ENCODE data around the gene EXOC3L2.
"Not testable (repeated sequence)": the region's sequence is repeated elsewhere in the genome, so short reads cannot be mapped to it uniquely, and the experiment has no call there.

The EXOC3L2 gene

GRCh38 chr19:45255611-45256157, 10.5 kb upstream of the EXOC3L2 start:
- DNase-seq, result no peak

DNA sequence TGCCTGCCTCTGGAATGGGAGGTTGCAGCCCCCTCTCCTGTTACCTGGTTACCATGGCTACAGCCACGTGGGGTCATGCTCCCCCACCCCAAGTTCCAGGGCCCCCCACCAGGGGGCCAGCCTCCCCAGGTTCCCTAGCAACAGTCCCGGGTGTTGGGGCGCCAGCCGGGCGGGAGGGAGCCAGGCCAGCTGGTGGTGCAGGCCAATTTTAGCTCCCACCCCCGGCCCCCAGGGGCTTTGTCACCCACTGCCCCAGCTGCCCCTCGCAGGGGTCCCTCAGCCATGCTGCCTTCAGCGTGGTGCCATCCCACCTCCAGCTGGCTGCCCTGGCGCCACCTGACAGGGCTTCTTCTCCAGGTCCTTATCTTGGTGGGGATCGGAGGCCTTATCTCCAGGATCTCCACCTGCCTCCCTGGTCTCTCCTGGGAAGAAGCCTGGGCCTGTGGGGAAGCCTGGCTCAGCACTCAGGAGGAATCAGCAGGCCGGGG, 8.9 kb upstream of the EXOC3L2 start:
- no peak for DNase-seq

- no peak for DNase-seq
These were observed 8.3 kb upstream of the EXOC3L2 start for GRCh38 chr19:45253396-45254027.

- DNase-seq, result peak in 3 of 14 donors; percentile 6 to 11 (median 6)
These were observed 6.5 kb upstream of the EXOC3L2 start for GRCh38 chr19:45251452-45252354.

- peak in 11 of 14 donors; percentile 5 to 65 (median 16) for DNase-seq
These were observed 5.7 kb upstream of the EXOC3L2 start, which contains the start of gene MARK4 for GRCh38 chr19:45250832-45251451. TSS of gene MARK4 (plus strand) at chr19:45251271. CDS start at chr19:45251589, 318 bp downstream.

DNA sequence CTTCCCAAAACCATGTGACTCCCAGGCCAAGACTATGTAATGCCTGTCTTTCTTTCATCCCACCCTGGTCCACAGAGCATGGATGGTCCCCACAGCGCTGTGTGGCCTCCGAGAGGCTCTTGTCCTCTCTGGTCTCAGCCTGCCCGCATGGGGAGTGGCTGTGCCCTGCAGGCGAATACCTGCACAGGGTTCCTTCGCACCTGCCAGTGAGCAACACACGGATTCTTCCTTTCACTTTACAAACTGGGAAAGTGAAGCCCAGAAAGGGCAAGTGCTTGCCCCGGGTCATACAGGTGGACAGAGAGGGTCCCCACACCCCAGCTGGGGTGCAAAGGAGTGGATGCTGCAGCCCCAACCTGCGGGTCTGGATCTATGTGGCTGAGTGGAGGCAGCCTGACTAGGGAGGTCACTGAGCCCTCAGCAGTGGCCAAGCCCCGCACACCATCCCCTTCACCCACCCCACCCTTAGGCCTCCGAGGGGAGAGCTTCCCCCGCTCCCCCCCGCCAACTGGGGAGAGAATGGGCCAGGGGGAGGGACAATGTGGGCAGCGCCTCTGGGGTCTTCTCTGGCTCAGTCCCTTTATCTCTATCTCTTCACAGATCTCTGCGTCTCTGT, 5.1 kb upstream of the EXOC3L2 start:
- no peak for DNase-seq

GRCh38 chr19:45249261-45250033, 4.2 kb upstream of the EXOC3L2 start:
- DNase-seq, result no peak

DNA sequence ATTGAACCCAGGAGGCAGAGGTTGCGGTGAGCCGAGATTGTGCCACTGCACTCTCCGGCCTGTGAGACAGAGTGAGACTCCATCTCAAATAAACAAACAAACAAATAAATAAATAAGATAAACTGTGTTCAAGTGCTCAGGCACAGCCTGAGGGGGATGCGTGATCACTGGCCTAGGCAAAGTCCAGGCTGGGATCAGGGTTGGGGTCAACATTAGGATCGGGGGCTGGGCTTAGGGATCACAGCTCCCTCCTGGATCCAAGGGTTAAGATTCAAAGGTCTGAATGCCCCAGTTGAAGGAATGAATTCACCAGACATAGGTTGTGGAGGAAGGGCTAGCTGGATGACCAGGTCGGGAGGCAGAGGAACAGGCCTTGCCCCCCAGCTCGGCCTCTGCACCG, 1.9 kb upstream of the EXOC3L2 start:
- DNase-seq, result no peak

DNA sequence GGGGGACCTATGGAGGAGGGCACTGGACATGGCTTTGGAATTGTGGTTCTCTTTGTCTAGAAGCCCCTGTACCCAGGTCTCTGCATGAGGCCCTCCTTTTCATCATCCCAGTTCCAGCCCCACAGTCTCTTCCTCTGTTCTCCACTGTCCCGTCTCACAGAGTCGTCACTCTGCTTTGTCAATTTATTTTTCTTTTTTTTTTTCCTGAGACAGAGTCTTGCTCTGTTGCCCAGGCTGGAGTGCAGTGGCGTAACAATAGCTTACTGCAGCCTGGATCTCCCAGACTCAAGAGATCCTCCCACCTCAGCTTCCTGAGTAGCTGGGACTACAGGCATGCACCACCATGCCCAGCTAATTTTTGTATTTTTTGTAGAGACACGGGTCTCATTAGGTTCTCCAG, 619 bp upstream of the EXOC3L2 start:
- no peak for DNase-seq

- DNase-seq, result no peak
These were observed 943 bp downstream of the EXOC3L2 start for GRCh38 chr19:45244133-45244794.

DNA sequence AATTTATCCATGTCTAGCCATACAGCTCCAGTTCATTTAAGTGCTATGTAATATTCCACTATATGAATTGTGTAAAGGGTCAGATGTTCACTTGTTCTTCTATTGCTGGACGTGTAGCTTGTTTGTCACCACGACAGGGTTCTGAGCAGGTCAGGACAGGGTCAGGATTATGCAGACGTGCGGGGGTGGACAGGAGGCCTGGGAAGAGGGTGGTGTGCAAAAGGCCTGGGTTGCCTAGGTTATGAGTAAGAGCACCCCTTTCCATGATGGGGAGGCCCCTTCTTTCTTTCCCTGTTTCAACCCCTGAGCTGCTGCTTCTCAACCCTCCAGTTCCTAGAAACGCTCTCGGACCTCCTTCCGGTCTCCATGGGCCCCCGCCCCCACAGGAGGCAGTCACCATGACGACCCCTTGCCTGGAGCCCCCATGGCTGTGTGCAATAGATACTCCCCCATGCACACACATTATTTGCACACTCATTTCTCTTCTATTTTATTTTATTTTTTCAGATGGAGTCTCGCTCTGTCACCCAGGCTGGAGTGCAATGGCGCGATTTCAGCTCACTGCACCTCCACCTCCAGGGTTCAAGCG, 2.0 kb downstream of the EXOC3L2 start:
- DNase-seq, result no peak

DNA sequence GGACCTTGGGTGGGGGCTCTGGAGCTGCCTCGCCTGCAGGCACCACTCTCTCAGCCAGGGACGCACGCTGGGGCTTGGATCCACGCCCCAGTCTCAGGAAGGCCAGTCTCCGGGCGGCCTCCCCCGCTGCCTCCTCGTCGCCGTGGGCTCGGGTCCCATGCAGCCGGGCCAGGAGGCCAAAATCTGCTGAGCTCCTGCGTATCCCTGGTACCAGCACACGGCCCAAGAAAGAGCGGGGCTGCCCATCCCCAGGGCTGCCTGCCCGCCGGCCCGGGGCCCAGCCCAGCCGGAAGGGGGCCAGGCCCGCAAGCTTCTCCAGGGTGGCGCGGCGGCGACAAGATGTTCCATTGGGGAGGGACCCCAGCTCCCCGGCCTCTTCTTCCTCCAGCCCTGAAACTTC, 6.7 kb downstream of the EXOC3L2 start:
- no peak for DNase-seq

GRCh38 chr19:45235485-45235884, 9.7 kb downstream of the EXOC3L2 start:
- DNase-seq, result no peak

- no peak for DNase-seq
These were observed 10.9 kb downstream of the EXOC3L2 start for GRCh38 chr19:45234089-45234869.

- DNase-seq, result no peak
These were observed 13.3 kb downstream of the EXOC3L2 start for GRCh38 chr19:45231891-45232290.

GRCh38 chr19:45229056-45229455, 16.2 kb downstream of the EXOC3L2 start:
- DNase-seq, result not testable (repeated sequence)

GRCh38 chr19:45224645-45225044, 20.6 kb downstream of the EXOC3L2 start:
- no peak for DNase-seq

DNA sequence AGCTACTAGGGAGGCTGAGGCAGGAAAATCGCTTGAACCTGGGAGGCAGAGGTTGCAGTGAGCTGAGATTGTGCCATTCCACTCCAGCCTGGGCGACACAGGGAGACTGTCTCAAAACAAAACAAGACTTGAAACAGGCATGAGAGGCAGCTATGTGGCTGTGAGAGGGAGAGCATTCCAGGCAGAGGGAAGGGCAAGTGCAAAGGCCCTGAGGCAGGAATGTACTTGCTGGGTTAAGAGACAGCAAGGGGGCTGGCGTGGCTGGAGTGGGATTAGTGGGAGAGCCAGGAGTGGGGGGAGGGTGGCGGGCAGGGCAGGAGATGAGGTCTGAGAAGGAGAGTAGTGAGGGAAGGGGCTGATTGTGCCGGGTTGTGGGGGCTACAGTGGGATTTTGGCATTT, 21.3 kb downstream of the EXOC3L2 start:
- no peak for DNase-seq

- DNase-seq, result no peak
These were observed 22.5 kb downstream of the EXOC3L2 start for GRCh38 chr19:45222724-45223123.
